ENCODE data around the gene UROS.

DNA sequence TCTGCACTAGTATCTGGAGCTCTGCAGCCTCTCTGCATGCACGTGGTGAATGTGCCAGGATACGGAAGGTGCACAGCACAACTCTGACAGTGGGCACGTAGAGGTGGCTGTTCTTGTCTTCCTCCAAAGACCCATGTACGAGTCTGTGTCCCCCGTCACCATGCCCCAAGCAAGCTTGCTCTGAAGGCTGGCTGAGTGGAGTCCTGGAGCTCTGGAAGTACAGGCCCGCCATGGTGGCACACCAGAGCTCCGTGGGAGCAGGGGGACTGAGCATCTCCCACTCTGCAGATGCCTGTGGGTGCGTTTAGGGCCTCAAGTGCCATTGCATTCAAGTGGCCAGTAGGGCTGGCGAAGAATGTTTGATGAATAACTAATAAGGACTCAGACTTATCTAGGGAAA lies 17.3 kb upstream of the UROS start:
- TF ChIP-seq, protein P1, sequence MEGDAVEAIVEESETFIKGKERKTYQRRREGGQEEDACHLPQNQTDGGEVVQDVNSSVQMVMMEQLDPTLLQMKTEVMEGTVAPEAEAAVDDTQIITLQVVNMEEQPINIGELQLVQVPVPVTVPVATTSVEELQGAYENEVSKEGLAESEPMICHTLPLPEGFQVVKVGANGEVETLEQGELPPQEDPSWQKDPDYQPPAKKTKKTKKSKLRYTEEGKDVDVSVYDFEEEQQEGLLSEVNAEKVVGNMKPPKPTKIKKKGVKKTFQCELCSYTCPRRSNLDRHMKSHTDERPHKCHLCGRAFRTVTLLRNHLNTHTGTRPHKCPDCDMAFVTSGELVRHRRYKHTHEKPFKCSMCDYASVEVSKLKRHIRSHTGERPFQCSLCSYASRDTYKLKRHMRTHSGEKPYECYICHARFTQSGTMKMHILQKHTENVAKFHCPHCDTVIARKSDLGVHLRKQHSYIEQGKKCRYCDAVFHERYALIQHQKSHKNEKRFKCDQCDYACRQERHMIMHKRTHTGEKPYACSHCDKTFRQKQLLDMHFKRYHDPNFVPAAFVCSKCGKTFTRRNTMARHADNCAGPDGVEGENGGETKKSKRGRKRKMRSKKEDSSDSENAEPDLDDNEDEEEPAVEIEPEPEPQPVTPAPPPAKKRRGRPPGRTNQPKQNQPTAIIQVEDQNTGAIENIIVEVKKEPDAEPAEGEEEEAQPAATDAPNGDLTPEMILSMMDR (IDR thresholded peaks at IDR 0.05): no peak
- TF ChIP-seq POLR2A (IDR thresholded peaks at IDR 0.05): no peak
